Muscle of leg (tissue), 11 donors: ENCODE results near the gene TTN. TPM values are rescaled to one million over a fixed set of nuclear protein-coding genes. Genes with fewer than 3 reads are reported as not detected.

Experiments
- DNase-seq: peaks from one replicate; pipeline ENCODE4 v3.0.0; 2013
- H3K27ac ChIP-seq: one replicate; pipeline ENCODE4 v1.5.1; 2013; ENCODE audit warnings: mild to moderate bottlenecking, low read length, control low read depth
- H3K27me3 ChIP-seq: one replicate; pipeline ENCODE4 v1.6.1; 2013; ENCODE audit warnings: low read length; ENCODE audit not compliant: control insufficient read depth, insufficient read depth
- H3K36me3 ChIP-seq: one replicate; pipeline ENCODE4 v1.6.1; 2013; ENCODE audit warnings: low read length; ENCODE audit not compliant: control insufficient read depth, insufficient read depth
- H3K4me1 ChIP-seq: one replicate; pipeline ENCODE4 v1.6.1; 2013; ENCODE audit warnings: low read length; ENCODE audit not compliant: control insufficient read depth, insufficient read depth
- H3K4me3 ChIP-seq: one replicate; pipeline ENCODE4 v1.5.1; 2013; ENCODE audit warnings: low read length, control low read depth
- H3K9me3 ChIP-seq: replicated peaks from 2 replicates; pipeline ENCODE4 v1.6.1; 2013; ENCODE audit warnings: low read depth, low read length; ENCODE audit not compliant: control insufficient read depth
- WGBS: methylation state at CpG from one replicate; pipeline ENCODE4 v1.1.5; 2013; ENCODE audit warnings: missing lambda C conversion rate; ENCODE audit not compliant: insufficient coverage; 5-methylcytosine and 5-hydroxymethylcytosine counted together
- polyA plus RNA-seq, 8 donors: library from polyadenylated mRNA; unstranded; fragments of 120-200 nt; gene quantifications; one replicate each; pipeline versions ENCODE4 v1.2.1 to v1.2.3, GENCODE V29; 2013; ENCODE audit warnings: inconsistent platforms in 1 of 8, low replicate concordance in 1 of 8; ENCODE audit not compliant: insufficient read length in 8 of 8, insufficient read depth in 1 of 8
- total RNA-seq: library from RNA; stranded (reverse); fragments of 120-200 nt; gene quantifications from one replicate; pipeline ENCODE4 v1.2.4, GENCODE V29; 2013

The TTN gene
- total and polyA plus RNA-seq, 9 donors: 105 to 1,236 (median 194) TPM

- no peak for DNase-seq
- Histone ChIP-seq H3K36me3 (no peaks in the 10 kb centered on the region), H3K27me3 (no peaks in the 10 kb centered on the region), H3K4me3 (no peak overlapping the region), H3K27ac (no peak overlapping the region), H3K9me3 (no peaks in the 10 kb centered on the region), H3K4me1 (peaks cover 8% of the 10 kb centered on the region)
- WGBS: 83% methylated on average over 4 of the region's 7 CpGs
Measured at GRCh38 chr2:178824181-178824580, 17.0 kb upstream of the TTN start.

DNA sequence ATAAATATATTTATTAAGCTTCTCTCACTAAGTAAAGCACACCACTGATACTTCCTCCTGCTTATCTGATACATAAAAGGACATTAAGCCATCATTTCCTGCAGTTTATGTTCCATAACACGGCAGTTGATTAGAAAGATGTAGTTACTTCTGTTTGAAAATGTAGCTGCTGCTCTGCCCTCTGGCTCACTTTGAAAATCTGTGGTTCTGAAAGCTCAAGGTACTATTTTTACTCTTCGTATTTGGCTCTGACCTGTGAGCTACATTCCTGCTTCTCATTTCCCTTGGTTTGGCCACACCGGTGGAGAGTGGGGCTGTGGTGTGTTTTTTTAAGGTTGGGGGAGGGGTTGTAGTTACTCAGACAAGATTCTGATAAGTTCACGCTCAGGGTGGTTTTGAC, 12.8 kb upstream of the TTN start:
- Histone ChIP-seq H3K9me3 (no peaks in the 10 kb centered on the region), H3K4me1 (no peaks in the 10 kb centered on the region), H3K27me3 (no peaks in the 10 kb centered on the region), H3K27ac (no peak overlapping the region), H3K36me3 (no peaks in the 10 kb centered on the region), H3K4me3 (no peak overlapping the region)
- no CpG with 5 or more reads among the region's 4 CpGs for WGBS
- DNase-seq: no peak

DNA sequence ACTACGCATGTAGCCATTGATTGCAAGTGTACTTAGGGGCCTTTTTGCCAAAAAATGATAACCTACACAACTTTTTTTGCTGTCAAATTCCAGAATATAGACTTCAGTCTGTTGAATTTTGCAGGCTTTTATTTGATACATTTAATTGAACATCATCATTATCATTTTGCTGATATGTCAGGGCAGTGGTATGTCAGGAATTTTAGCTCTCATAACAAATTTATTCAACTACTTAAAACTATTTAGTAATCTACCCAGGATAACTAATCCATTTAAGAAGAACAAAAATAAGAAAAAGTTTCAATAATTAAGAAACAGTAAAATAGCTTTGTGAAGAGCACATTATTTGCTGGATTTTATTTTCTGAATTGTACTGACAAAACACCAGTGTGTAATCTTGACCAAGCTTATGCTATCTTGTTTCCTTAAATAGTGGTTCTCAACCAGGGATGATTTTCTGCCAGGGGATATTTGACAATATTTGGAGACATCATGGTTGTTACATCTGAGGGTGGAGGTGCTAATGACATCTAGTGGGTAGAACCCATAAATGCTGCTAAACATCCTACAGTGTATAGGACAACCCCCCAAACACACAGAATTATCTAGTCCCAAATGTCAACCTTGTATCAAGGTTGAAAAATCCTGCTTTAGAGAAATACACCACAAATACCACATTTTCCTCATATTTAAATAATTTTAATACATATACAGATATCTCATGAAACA, 12.1 kb upstream of the TTN start:
- no peak for DNase-seq
- no CpG with 5 or more reads among the region's 1 CpG for WGBS
- H3K4me3 ChIP-seq: no peak overlapping the region
- no peaks in the 10 kb centered on the region for H3K36me3 ChIP-seq
- no peaks in the 10 kb centered on the region for H3K4me1 ChIP-seq
- H3K27ac ChIP-seq: no peak overlapping the region
- H3K27me3 ChIP-seq: no peaks in the 10 kb centered on the region
- H3K9me3 ChIP-seq: no peaks in the 10 kb centered on the region

GRCh38 chr2:178811901-178812300, 4.7 kb upstream of the TTN start:
- Histone ChIP-seq H3K4me1 (no peaks in the 10 kb centered on the region), H3K27ac (no peak overlapping the region), H3K9me3 (no peaks in the 10 kb centered on the region), H3K36me3 (no peaks in the 10 kb centered on the region), H3K4me3 (no peak overlapping the region), H3K27me3 (no peaks in the 10 kb centered on the region)
- no peak for DNase-seq
- WGBS: no CpG with 5 or more reads among the region's 2 CpGs

DNA sequence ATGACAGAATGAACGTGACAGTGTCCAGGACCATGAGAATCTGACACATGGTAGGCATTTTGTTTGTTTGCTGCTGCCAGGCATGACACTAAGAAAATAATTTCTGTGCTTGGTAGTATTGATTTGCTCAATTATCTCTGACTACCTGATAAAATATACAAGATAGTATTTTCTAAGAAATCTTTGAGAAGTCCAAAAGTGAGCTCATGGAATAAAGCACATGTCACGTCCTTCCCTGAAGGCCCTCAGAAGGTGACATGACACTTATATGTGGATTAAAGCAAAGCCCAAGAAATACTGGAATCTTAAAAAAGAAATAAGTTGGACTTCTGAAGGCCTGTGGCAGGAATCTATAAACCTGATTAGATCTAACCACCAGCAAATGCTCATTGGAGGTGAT, 3.8 kb upstream of the TTN start:
- no peaks in the 10 kb centered on the region for H3K27me3 ChIP-seq
- H3K4me1 ChIP-seq: no peaks in the 10 kb centered on the region
- no peaks in the 10 kb centered on the region for H3K9me3 ChIP-seq
- H3K36me3 ChIP-seq: no peaks in the 10 kb centered on the region
- 60% methylated on average over 2 of the region's 2 CpGs for WGBS
- DNase-seq: no peak
- no peak overlapping the region for H3K4me3 ChIP-seq
- peak overlapping the region; percentile 10 for H3K27ac ChIP-seq

- Histone ChIP-seq H3K27me3 (no peaks in the 10 kb centered on the region), H3K36me3 (no peaks in the 10 kb centered on the region), H3K4me1 (no peaks in the 10 kb centered on the region), H3K9me3 (no peaks in the 10 kb centered on the region), H3K4me3 (no peak overlapping the region), H3K27ac (no peak overlapping the region)
- WGBS: no CpG with 5 or more reads among the region's 5 CpGs
- DNase-seq: no peak
Measured at GRCh38 chr2:178810422-178810821, 3.2 kb upstream of the TTN start.

- Histone ChIP-seq H3K27ac (peak overlapping the region; percentile 95), H3K36me3 (peaks cover 15% of the 10 kb centered on the region), H3K9me3 (no peaks in the 10 kb centered on the region), H3K4me3 (peak overlapping the region; percentile 53), H3K4me1 (peaks cover 2% of the 10 kb centered on the region), H3K27me3 (no peaks in the 10 kb centered on the region)
- 100% methylated on average over 1 of the region's 1 CpG for WGBS
- DNase-seq: peak; percentile 78
Measured at GRCh38 chr2:178806543-178806942, 680 bp downstream of the TTN start.

- Histone ChIP-seq H3K4me1 (peaks cover 2% of the 10 kb centered on the region), H3K27ac (peak overlapping the region; percentile 95), H3K4me3 (peak overlapping the region; percentile 48), H3K27me3 (no peaks in the 10 kb centered on the region), H3K9me3 (no peaks in the 10 kb centered on the region), H3K36me3 (peaks cover 15% of the 10 kb centered on the region)
- DNase-seq: no peak
- no CpG with 5 or more reads among the region's 2 CpGs for WGBS
Measured at GRCh38 chr2:178805457-178805856, 1.8 kb downstream of the TTN start.

- H3K4me3 ChIP-seq: peak overlapping the region; percentile 48
- H3K36me3 ChIP-seq: peaks cover 19% of the 10 kb centered on the region
- no CpG with 5 or more reads among the region's 3 CpGs for WGBS
- no peaks in the 10 kb centered on the region for H3K9me3 ChIP-seq
- H3K27ac ChIP-seq: peak overlapping the region; percentile 82
- no peak for DNase-seq
- H3K27me3 ChIP-seq: no peaks in the 10 kb centered on the region
- H3K4me1 ChIP-seq: peaks cover 5% of the 10 kb centered on the region
Measured at GRCh38 chr2:178804791-178805190, 2.4 kb downstream of the TTN start.

DNA sequence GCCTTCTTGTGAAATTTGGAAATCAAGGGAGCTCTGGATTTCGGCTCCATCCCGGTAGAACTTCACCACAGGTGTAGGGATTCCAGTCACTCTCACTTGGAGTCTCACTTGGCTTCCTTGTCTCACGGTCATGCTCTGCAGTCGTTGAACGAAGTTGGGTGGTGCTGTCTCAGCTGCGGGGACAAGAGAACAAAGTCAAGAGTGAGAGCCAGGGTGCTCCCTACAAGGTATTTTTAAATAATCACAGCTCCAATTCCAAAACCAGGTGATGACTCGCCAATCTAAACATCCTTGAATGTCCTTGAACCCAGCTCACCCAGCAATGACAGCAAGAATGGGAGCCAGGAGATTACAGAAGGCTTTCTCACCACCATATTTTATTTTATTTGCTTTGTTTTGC, 6.7 kb downstream of the TTN start:
- H3K36me3 ChIP-seq: peaks cover 29% of the 10 kb centered on the region
- 79% methylated on average over 2 of the region's 7 CpGs for WGBS
- peak overlapping the region; percentile 82 for H3K27ac ChIP-seq
- H3K9me3 ChIP-seq: no peaks in the 10 kb centered on the region
- H3K4me1 ChIP-seq: peaks cover 5% of the 10 kb centered on the region
- no peaks in the 10 kb centered on the region for H3K27me3 ChIP-seq
- no peak for DNase-seq
- H3K4me3 ChIP-seq: peak overlapping the region; percentile 1

DNA sequence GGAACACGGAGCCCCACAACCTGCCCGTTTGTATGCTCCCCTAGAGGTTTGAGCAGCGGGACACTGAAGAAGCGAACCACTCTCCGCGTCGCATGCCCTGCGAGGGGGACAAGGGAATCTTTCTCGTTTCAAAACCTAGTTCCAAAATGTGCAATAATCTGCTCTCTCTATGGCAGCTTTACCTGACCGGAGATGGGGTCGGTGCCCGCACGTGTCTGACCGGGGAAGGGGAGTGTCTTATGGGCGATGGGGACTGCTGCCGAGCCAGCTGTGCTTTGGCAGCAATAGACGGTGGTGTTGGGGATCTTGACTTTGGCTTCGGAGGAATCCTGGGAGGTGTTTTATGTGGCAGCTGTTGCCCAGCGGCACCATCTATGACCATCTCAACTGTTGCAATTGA, 7.9 kb downstream of the TTN start:
- DNase-seq: no peak
- peaks cover 9% of the 10 kb centered on the region for H3K4me1 ChIP-seq
- peaks cover 27% of the 10 kb centered on the region for H3K36me3 ChIP-seq

More for the DNA sequence above, 7.9 kb downstream of the TTN start:
- H3K9me3 ChIP-seq: no peaks in the 10 kb centered on the region
- H3K27ac ChIP-seq: peak overlapping the region; percentile 60
- peak overlapping the region; percentile 3 for H3K4me3 ChIP-seq
- 94% methylated on average over 19 of the region's 19 CpGs for WGBS
- H3K27me3 ChIP-seq: no peaks in the 10 kb centered on the region
